ENCODE results near the gene PTPRG.
"Not testable (repeated sequence)": the region's sequence is repeated elsewhere in the genome, so short reads cannot be mapped to it uniquely, and the experiment has no call there.

PTPRG gene

GRCh38 chr3:61688307-61688984, 127.1 kb downstream of the PTPRG start:
- DNase-seq: no peak

- DNase-seq: no peak
These were observed 128.6 kb downstream of the PTPRG start for GRCh38 chr3:61690016-61690415.

- no peak for DNase-seq
These were observed 130.1 kb downstream of the PTPRG start for GRCh38 chr3:61691466-61691865.

GRCh38 chr3:61697301-61697700, 135.9 kb downstream of the PTPRG start:
- DNase-seq: no peak

GRCh38 chr3:61698278-61699072, 137.1 kb downstream of the PTPRG start:
- not testable (repeated sequence) for DNase-seq

GRCh38 chr3:61699622-61700021, 138.3 kb downstream of the PTPRG start:
- DNase-seq: no peak

GRCh38 chr3:61701011-61701410, 139.6 kb downstream of the PTPRG start:
- no peak for DNase-seq

GRCh38 chr3:61702453-61702852, 141.1 kb downstream of the PTPRG start:
- no peak for DNase-seq

GRCh38 chr3:61704807-61705206, 143.4 kb downstream of the PTPRG start:
- no peak for DNase-seq

- no peak for DNase-seq
These were observed 146.1 kb downstream of the PTPRG start for GRCh38 chr3:61707492-61707891.

GRCh38 chr3:61710920-61711319, 149.5 kb downstream of the PTPRG start:
- not testable (repeated sequence) for DNase-seq

GRCh38 chr3:61714225-61714624, 152.9 kb downstream of the PTPRG start:
- DNase-seq: no peak

GRCh38 chr3:61715886-61716527, 154.6 kb downstream of the PTPRG start:
- no peak for DNase-seq

GRCh38 chr3:61716693-61717092, 155.3 kb downstream of the PTPRG start:
- DNase-seq: not testable (repeated sequence)

- no peak for DNase-seq
These were observed 157.2 kb downstream of the PTPRG start for GRCh38 chr3:61718565-61718964.

- no peak for DNase-seq
These were observed 158.1 kb downstream of the PTPRG start for GRCh38 chr3:61719278-61719977.

GRCh38 chr3:61723038-61723437, 161.7 kb downstream of the PTPRG start:
- no peak for DNase-seq

- DNase-seq: no peak
These were observed 162.8 kb downstream of the PTPRG start for GRCh38 chr3:61724183-61724582.

GRCh38 chr3:61724801-61725200, 163.4 kb downstream of the PTPRG start:
- DNase-seq: no peak

GRCh38 chr3:61725851-61726333, 164.5 kb downstream of the PTPRG start:
- DNase-seq: no peak

GRCh38 chr3:61727435-61727834, 166.1 kb downstream of the PTPRG start:
- no peak for DNase-seq

GRCh38 chr3:61729038-61729634, 167.8 kb downstream of the PTPRG start:
- no peak for DNase-seq

GRCh38 chr3:61730056-61730455, 168.7 kb downstream of the PTPRG start:
- DNase-seq: no peak
